ENCODE results near the gene MDH2.
"Not testable (repeated sequence)": the region's sequence is repeated elsewhere in the genome, so short reads cannot be mapped to it uniquely, and the experiment has no call there.

- not testable (repeated sequence) for TF ChIP-seq EP300 (IDR thresholded peaks at IDR 0.05; ENCODE audit: borderline replicate concordance in 1 of 2, low read depth in 2 of 2, low read length in 2 of 2); RBBP5 (IDR thresholded peaks at IDR 0.05; ENCODE audit: borderline replicate concordance, low read depth, low read length); MAX (IDR thresholded peaks at IDR 0.05); POLR2A (IDR thresholded peaks at IDR 0.05; ENCODE audit: control extremely low read depth in 1 of 2, low read depth in 2 of 2, low read length in 2 of 2); CTCF (IDR thresholded peaks at IDR 0.05; ENCODE audit: control extremely low read depth in 1 of 3, insufficient read depth in 1 of 3, low read depth in 1 of 3, low read length in 3 of 3); BCL11A (IDR thresholded peaks at IDR 0.05; ENCODE audit: low read depth in 2 of 2, low read length in 2 of 2); CEBPB (IDR thresholded peaks at IDR 0.05; ENCODE audit: low read depth, low read length); CREB1 (IDR thresholded peaks at IDR 0.05); POLR2AphosphoS5 (IDR thresholded peaks at IDR 0.05; ENCODE audit: low read depth, low read length); EZH2 (IDR thresholded peaks at IDR 0.05; ENCODE audit: low read depth, low read length, severe bottlenecking); GTF2F1 (IDR thresholded peaks at IDR 0.05; ENCODE audit: borderline replicate concordance, low read depth, low read length); USF2 (IDR thresholded peaks at IDR 0.05; ENCODE audit: low read length); CBX5 (IDR thresholded peaks at IDR 0.05; ENCODE audit: low read depth, low read length); KDM1A (IDR thresholded peaks at IDR 0.05; ENCODE audit: borderline replicate concordance, low read length)
Observed at GRCh38 chr7:76114742-76115141, 66.8 kb downstream of the MDH2 start.
